PC-3 (cell line): ENCODE results near the gene PLXNB2.

Experiments
- CTCF ChIP-seq: fragments of 300-600 bp; sonication (generic); conservative IDR thresholded peaks from 2 replicates; pipeline ENCODE4 v1.5.1; 2017; ENCODE audit warnings: antibody characterized with exemption, low read depth, mild to moderate bottlenecking, low read length
- EZH2 ChIP-seq: fragments of 300-600 bp; sonication (generic); IDR thresholded peaks from one replicate; pipeline ENCODE4 v1.6.1; 2017; ENCODE audit warnings: antibody characterized with exemption, mild to moderate bottlenecking, low read length; ENCODE audit not compliant: unreplicated experiment

- no peak for TF ChIP-seq CTCF
- TF ChIP-seq EZH2: no peak
Observed at GRCh38 chr22:50268655-50269113, 38.8 kb downstream of the PLXNB2 start.
